Tibial nerve (tissue), 4 donors: Measurements from ENCODE around the gene SAXO2.
"Not testable (repeated sequence)": the region's sequence is repeated elsewhere in the genome, so short reads cannot be mapped to it uniquely, and the experiment has no call there.

Experiments
- CTCF ChIP-seq, 5 experiments: fragments of 200-600 bp in 3 of 5; fragments of 450-650 bp in 2 of 5; sonication (generic) in 3 of 5; IDR thresholded peaks; one replicate each; pipeline ENCODE4 v1.5.1; 2016 to 2019; ENCODE audit warnings: antibody characterized with exemption in 5 of 5, mild to moderate bottlenecking in 3 of 5, moderate library complexity in 2 of 5
- EP300 ChIP-seq, 2 donors: sonication (generic); formaldehyde crosslinking; IDR thresholded peaks; one replicate each; pipeline ENCODE4 v1.6.1; 2017; ENCODE audit warnings: antibody characterized with exemption in 2 of 2, mild to moderate bottlenecking in 1 of 2
- POLR2A ChIP-seq, 2 donors: fragments of 450-650 bp; IDR thresholded peaks; one replicate each; pipeline ENCODE4 v1.6.1; 2017; ENCODE audit warnings: antibody characterized with exemption in 2 of 2, mild to moderate bottlenecking in 2 of 2, moderate library complexity in 2 of 2

- TF ChIP-seq CTCF, POLR2A, EP300 (IDR thresholded peaks at IDR 0.05): not testable (repeated sequence)
Observed at GRCh38 chr15:82311321-82311720, 48.7 kb downstream of the SAXO2 start.
